Thyroid gland (tissue), 4 donors: Measurements from ENCODE around the gene COL13A1. TPM values are rescaled to one million over a fixed set of nuclear protein-coding genes. Genes with fewer than 3 reads are reported as not detected.

Experiments used
- DNase-seq, 2 donors: peaks; one replicate each; pipeline ENCODE4 v3.0.0-alpha.2; 2019
- H3K27ac ChIP-seq, 3 donors: fragments of 200-600 bp; sonication (generic); 1 replicate in 2 of 3; 2 replicates in 1 of 3; pipeline ENCODE4 v1.5.1; 2016 to 2019; ENCODE audit warnings: mild to moderate bottlenecking in 1 of 3, moderate library complexity in 1 of 3
- H3K27me3 ChIP-seq: fragments of 200-600 bp; sonication (generic); one replicate; pipeline ENCODE4 v1.5.1; 2019
- H3K36me3 ChIP-seq, 2 donors: fragments of 200-600 bp; sonication (generic); one replicate each; pipeline ENCODE4 v1.5.1; 2016 to 2019
- H3K4me1 ChIP-seq, 2 donors: fragments of 200-600 bp; sonication (generic); one replicate each; pipeline ENCODE4 v1.5.1; 2017 to 2019
- H3K4me3 ChIP-seq, 3 donors: fragments of 200-600 bp; sonication (generic); replicated peaks in 1 of 3; 1 replicate in 2 of 3; 2 replicates in 1 of 3; pipeline ENCODE4 v1.5.1; 2016; ENCODE audit warnings: mild to moderate bottlenecking in 1 of 3
- H3K9me3 ChIP-seq: fragments of 200-600 bp; sonication (generic); one replicate; pipeline ENCODE4 v1.5.1; 2017
- POLR2A ChIP-seq, 2 donors: fragments of 450-650 bp; IDR thresholded peaks; one replicate each; pipeline ENCODE4 v1.6.1; 2017; ENCODE audit warnings: antibody characterized with exemption in 2 of 2, mild to moderate bottlenecking in 2 of 2, moderate library complexity in 1 of 2
- WGBS, 2 donors: methylation state at CpG; one replicate each; pipeline ENCODE4 v1.1.5; 2017; 5-methylcytosine and 5-hydroxymethylcytosine counted together
- intact Hi-C: fragments of 100-400 bp; cut with DNase I; formaldehyde crosslinking; loops from one replicate; pipeline ENCODE4 v1.15.1; 2023
- total RNA-seq, 4 donors: library from RNA; depleted of rRNA; stranded (reverse); fragments of >200 nt; gene quantifications; one replicate each; pipeline ENCODE4 v1.2.3, GENCODE V29; 2016
- TF ChIP-seq, protein P1 (sequence below), 6 experiments: fragments of 200-600 bp in 3 of 6; fragments of 450-650 bp in 3 of 6; sonication (generic) in 3 of 6; IDR thresholded peaks; one replicate each; pipeline ENCODE4 v1.5.1; 2016 to 2019; ENCODE audit warnings: antibody characterized with exemption in 6 of 6, mild to moderate bottlenecking in 2 of 6, inconsistent platforms in 1 of 6, moderate library complexity in 1 of 6

Gene COL13A1
- total RNA-seq, 4 donors from 2014 or later, result 0.22 to 2.4 (median 0.41) TPM

DNA sequence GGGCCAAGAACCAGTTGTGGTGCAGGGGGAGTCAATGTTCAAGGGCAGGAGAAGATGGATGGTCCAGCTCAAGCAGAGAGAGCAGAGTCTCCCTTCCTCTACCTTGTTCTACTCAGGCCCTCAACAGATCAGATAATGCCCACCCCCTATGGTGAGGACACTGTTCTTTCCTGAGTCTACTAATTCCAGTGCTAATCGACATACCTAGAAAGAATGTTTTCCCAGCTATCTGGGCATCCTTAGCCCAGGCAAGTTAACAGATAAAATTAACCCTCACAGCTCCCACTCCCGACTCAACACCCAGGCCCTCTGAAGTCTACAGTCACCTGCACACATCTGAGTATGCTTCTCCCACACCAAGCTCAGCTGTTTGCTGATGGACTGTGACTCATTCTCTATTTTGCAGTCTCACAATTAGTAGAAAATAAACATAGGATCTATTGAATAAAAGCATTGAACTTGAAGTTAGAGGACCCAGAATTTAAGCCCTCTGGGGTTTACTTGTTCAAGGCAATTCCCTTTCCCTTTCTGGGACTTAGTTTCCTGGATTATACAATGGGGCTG is 17.1 kb downstream of the COL13A1 start:
- no peak overlapping the region for H3K4me3 ChIP-seq
- no peaks in the 10 kb centered on the region for H3K4me1 ChIP-seq
- whole genome bisulfite sequencing, 2 donors, result 86 to 92% methylated on average over 2 of the region's 2 CpGs
- intact Hi-C loops, result no loop called here
- TF ChIP-seq, protein P1, sequence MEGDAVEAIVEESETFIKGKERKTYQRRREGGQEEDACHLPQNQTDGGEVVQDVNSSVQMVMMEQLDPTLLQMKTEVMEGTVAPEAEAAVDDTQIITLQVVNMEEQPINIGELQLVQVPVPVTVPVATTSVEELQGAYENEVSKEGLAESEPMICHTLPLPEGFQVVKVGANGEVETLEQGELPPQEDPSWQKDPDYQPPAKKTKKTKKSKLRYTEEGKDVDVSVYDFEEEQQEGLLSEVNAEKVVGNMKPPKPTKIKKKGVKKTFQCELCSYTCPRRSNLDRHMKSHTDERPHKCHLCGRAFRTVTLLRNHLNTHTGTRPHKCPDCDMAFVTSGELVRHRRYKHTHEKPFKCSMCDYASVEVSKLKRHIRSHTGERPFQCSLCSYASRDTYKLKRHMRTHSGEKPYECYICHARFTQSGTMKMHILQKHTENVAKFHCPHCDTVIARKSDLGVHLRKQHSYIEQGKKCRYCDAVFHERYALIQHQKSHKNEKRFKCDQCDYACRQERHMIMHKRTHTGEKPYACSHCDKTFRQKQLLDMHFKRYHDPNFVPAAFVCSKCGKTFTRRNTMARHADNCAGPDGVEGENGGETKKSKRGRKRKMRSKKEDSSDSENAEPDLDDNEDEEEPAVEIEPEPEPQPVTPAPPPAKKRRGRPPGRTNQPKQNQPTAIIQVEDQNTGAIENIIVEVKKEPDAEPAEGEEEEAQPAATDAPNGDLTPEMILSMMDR (IDR thresholded peaks at IDR 0.05), result no peak
- no peak for TF ChIP-seq POLR2A (IDR thresholded peaks at IDR 0.05)
- DNase-seq, result no peak
- H3K27me3 ChIP-seq, result no peaks in the 10 kb centered on the region
- no peaks in the 10 kb centered on the region for H3K36me3 ChIP-seq
- no peaks in the 10 kb centered on the region for H3K9me3 ChIP-seq
- H3K27ac ChIP-seq, result no peak overlapping the region

DNA sequence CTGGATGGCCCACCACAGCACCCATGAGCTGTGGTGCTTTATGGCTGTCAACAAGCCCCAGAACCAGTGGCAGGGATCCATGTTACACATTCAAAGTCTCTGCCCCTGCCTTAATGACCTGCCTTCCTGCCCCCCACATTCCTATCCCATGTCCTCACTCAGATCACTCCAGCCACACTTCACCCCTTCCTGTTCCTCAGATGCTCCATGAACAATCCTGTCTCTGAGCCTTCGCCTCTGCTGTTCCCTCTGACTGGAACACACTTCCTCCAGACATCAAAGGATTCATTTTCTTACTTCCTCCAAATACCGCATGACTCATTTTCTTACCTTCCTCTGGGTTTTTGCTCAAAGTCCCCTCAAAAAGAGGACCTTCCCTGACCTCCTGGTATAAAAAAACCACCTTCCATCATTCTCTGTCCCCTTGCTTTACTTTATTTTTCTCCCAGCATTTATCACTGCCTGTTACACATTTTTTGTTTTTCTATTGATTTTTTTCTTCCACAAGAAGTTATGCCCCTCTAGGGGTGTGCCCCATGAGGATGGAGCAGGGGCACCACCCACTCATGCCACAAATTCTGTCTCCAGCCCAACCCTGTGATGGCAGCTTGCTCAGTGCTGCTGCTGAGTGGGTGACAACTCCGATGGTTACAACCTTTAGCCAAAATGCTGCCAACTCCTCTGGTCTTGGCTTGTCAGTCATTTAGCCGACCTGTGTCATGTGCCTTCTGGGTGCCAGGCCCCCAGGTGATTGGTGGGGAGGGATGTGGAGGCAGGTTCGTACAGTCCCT is 18.2 kb downstream of the COL13A1 start:
- WGBS, 2 donors, result 85% methylated on average over 5 of the region's 5 CpGs
- no peak for TF ChIP-seq POLR2A (IDR thresholded peaks at IDR 0.05)
- Histone ChIP-seq H3K36me3 (no peaks in the 10 kb centered on the region), H3K4me3 (no peak overlapping the region), H3K9me3 (no peaks in the 10 kb centered on the region), H3K27me3 (no peaks in the 10 kb centered on the region), H3K27ac (no peak overlapping the region), H3K4me1 (no peaks in the 10 kb centered on the region)
- intact Hi-C loops, result no loop called here
- DNase-seq, result no peak

DNA sequence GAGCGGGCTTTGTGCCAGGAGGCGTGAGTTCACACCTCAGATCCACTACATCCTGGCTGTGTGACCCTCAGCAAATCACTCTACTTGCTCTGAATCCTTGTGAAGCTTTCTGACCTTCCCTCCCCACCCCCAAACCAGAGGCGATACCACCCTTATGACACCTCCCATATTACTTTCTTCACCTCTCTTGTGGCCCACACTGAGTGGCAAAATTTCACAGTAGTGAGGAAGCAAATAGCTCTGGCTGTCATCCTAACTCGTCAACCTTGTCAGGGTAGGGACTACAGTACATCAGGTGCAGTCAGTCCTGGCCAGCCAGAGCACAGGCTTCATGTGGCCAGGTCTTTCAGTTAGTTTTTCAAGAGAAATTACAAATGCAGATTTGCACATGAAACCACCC is 19.1 kb downstream of the COL13A1 start:
- Histone ChIP-seq H3K36me3 (no peaks in the 10 kb centered on the region), H3K27me3 (no peaks in the 10 kb centered on the region), H3K4me1 (no peaks in the 10 kb centered on the region), H3K4me3 (no peak overlapping the region), H3K9me3 (no peaks in the 10 kb centered on the region), H3K27ac (no peak overlapping the region)
- intact Hi-C loops, result no loop called here
- no peak for TF ChIP-seq POLR2A (IDR thresholded peaks at IDR 0.05)
- TF ChIP-seq, protein P1 (IDR thresholded peaks at IDR 0.05), result no peak
- no peak for DNase-seq
- WGBS, 2 donors, result 84 to 90% methylated on average over 4 of the region's 4 CpGs

DNA sequence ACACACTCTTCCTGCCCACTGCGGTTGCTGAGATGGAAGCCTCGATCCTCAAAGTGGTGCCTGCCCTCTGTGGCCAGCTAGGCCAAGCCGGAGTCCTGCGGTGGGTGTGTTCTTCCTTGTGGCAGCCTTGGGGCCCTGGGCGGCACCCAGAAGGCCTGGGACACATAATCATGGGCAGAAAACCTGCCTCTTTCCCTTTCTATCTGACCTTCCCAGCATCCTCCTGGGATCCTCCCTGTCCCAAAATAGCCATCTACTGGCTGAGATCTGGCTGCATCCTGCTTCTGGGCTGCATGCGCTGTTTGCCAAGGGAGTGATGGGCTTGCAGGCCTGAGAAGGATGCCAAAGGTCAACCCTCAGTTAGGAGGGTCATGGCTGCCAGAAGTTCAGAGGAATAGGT is 23.9 kb downstream of the COL13A1 start:
- Histone ChIP-seq H3K27ac (no peak overlapping the region), H3K9me3 (no peaks in the 10 kb centered on the region), H3K27me3 (no peaks in the 10 kb centered on the region), H3K4me3 (no peak overlapping the region), H3K36me3 (no peaks in the 10 kb centered on the region), H3K4me1 (no peaks in the 10 kb centered on the region)
- no peak for DNase-seq
- intact Hi-C loops, result no loop called here
- 83 to 84% methylated on average over 6 of the region's 6 CpGs for WGBS, 2 donors
- no peak for TF ChIP-seq POLR2A (IDR thresholded peaks at IDR 0.05)

DNA sequence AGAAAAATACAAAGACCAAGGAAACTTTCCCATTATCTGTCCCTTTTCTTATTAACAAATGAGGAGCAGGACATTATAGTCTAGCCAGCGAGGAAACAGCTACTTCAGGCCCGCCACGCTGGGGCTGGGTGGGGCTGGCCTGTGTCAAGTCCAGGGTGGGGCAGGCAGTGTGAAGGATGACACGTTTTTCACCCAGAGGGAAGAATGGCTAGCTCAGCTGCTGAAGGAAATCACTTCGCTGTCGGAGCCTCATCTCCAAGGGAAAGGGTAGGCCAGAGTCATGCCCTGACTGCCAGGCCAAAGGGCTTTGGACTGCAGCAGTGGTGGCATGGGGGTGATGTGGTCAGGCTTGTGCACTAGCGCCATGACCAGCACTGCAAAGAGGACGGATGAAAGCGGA is 24.4 kb downstream of the COL13A1 start:
- H3K4me1 ChIP-seq, result no peaks in the 10 kb centered on the region
- H3K9me3 ChIP-seq, result no peaks in the 10 kb centered on the region
- intact Hi-C loops, result no loop called here
- no peak for DNase-seq
- WGBS, 2 donors, result 78 to 83% methylated on average over 9 of the region's 9 CpGs
- H3K27ac ChIP-seq, result no peak overlapping the region
- no peak for TF ChIP-seq POLR2A (IDR thresholded peaks at IDR 0.05)
- TF ChIP-seq, protein P1 (IDR thresholded peaks at IDR 0.05), result no peak
- H3K36me3 ChIP-seq, result no peaks in the 10 kb centered on the region
- no peak overlapping the region for H3K4me3 ChIP-seq
- no peaks in the 10 kb centered on the region for H3K27me3 ChIP-seq

DNA sequence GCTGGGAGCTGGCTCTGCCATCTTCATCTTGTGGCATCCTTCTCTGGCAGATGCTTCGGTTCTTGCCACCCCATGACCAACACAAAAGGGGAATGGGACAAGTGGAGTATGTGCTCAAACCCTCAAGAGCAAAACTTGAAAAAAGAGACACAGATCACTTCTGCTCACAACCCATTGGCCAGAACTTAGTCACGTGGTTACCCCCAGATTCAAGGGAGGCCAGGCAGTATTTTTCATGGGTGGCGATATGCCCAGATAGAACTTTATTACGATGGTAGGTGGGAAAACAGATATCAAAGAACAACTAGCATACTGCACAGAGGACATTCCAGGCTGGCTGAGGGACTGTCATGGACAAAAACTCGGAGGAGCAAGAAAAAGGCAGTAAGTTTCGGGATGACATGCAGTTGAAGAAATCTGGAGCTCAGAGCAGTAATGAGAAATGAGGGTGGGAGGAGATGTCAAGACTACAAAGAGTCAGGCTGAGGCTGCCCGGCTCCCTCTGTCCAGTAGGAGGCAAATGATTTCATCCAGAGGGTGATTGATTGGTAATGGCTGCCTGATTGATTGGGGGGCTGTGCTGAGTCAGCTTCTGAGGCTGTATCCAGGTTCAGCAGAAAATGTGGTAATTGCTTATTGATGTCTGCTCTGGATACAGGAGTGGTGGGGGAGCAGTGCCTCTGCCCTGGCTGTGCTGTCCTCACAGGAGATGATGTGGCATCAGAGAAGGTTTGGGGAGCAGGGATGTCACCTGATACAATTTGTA is 25.3 kb downstream of the COL13A1 start:
- no peaks in the 10 kb centered on the region for H3K9me3 ChIP-seq
- no peaks in the 10 kb centered on the region for H3K36me3 ChIP-seq
- H3K27ac ChIP-seq, result no peak overlapping the region
- no peak overlapping the region for H3K4me3 ChIP-seq
- TF ChIP-seq, protein P1 (IDR thresholded peaks at IDR 0.05), result no peak
- no peak for TF ChIP-seq POLR2A (IDR thresholded peaks at IDR 0.05)
- WGBS, 2 donors, result 85 to 89% methylated on average over 7 of the region's 7 CpGs
- H3K4me1 ChIP-seq, result no peaks in the 10 kb centered on the region
- intact Hi-C loops, result no loop called here
- no peaks in the 10 kb centered on the region for H3K27me3 ChIP-seq
- no peak for DNase-seq
